ENCODE measurements around the gene TTLL11. TPM values are rescaled to one million over a fixed set of nuclear protein-coding genes. Genes with fewer than 3 reads are reported as not detected.
"Not testable (repeated sequence)": the region's sequence is repeated elsewhere in the genome, so short reads cannot be mapped to it uniquely, and the experiment has no call there.

The TTLL11 gene
- polyA plus RNA-seq, 3 donors, result 4.4 to 6.4 (median 6.1) TPM

- 36 to 54% (median 52%) methylated on average over 11 of the region's 11 CpGs for WGBS, 3 donors
- no peak overlapping the region for H3K27ac ChIP-seq (ENCODE audit: low read depth, low read length)
These were observed 1.2 kb downstream of the TTLL11 start for GRCh38 chr9:122091682-122092592.

GRCh38 chr9:122090981-122091380 is 2.1 kb downstream of the TTLL11 start:
- 47 to 91% (median 84%) methylated on average over 5 of the region's 5 CpGs for WGBS, 3 donors
- no peak overlapping the region for H3K27ac ChIP-seq (ENCODE audit: low read depth, low read length)

- 78 to 90% (median 89%) methylated on average over 9 of the region's 9 CpGs for WGBS, 3 donors
- no peak overlapping the region for H3K27ac ChIP-seq (ENCODE audit: low read depth, low read length)
These were observed 2.7 kb downstream of the TTLL11 start for GRCh38 chr9:122090287-122090883.

GRCh38 chr9:122088880-122089706 is 4.0 kb downstream of the TTLL11 start:
- H3K27ac ChIP-seq (ENCODE audit: low read depth, low read length), result no peak overlapping the region
- 37 to 80% (median 79%) methylated on average over 4 of the region's 4 CpGs for WGBS, 3 donors

- 60 to 92% (median 92%) methylated on average over 8 of the region's 8 CpGs for WGBS, 3 donors
- H3K27ac ChIP-seq (ENCODE audit: low read depth, low read length), result no peak overlapping the region
These were observed 5.5 kb downstream of the TTLL11 start for GRCh38 chr9:122087406-122088200.

GRCh38 chr9:122086873-122087272 is 6.2 kb downstream of the TTLL11 start:
- no peak overlapping the region for H3K27ac ChIP-seq (ENCODE audit: low read depth, low read length)
- WGBS, 3 donors, result 67 to 93% (median 92%) methylated on average over 1 of the region's 1 CpG

- no peak overlapping the region for H3K27ac ChIP-seq (ENCODE audit: low read depth, low read length)
- 94 to 100% (median 95%) methylated on average over 1 of the region's 1 CpG for WGBS, 3 donors
These were observed 7.8 kb downstream of the TTLL11 start for GRCh38 chr9:122085260-122085659.

GRCh38 chr9:122084026-122084675 is 9.0 kb downstream of the TTLL11 start:
- no peak overlapping the region for H3K27ac ChIP-seq (ENCODE audit: low read depth, low read length)

GRCh38 chr9:122080986-122081385 is 12.1 kb downstream of the TTLL11 start:
- H3K27ac ChIP-seq (ENCODE audit: low read depth, low read length), result no peak overlapping the region
- 48 to 87% (median 82%) methylated on average over 5 of the region's 5 CpGs for WGBS, 3 donors

More at GRCh38 chr9:122084026-122084675, 9.0 kb downstream of the TTLL11 start:
- WGBS, 3 donors, result 81 to 82% (median 82%) methylated on average over 9 of the region's 9 CpGs

- H3K27ac ChIP-seq (ENCODE audit: low read depth, low read length), result no peak overlapping the region
- WGBS, 3 donors, result 98% methylated on average over 1 of the region's 1 CpG
These were observed 14.6 kb downstream of the TTLL11 start for GRCh38 chr9:122078557-122078956.

- WGBS, 3 donors, result 95 to 97% (median 95%) methylated on average over 3 of the region's 3 CpGs
These were observed 16.3 kb downstream of the TTLL11 start for GRCh38 chr9:122076773-122077172.

GRCh38 chr9:122076117-122076516 is 17.0 kb downstream of the TTLL11 start:
- no peak overlapping the region for H3K27ac ChIP-seq (ENCODE audit: low read depth, low read length)
- 82 to 87% (median 86%) methylated on average over 4 of the region's 4 CpGs for WGBS, 3 donors

More at GRCh38 chr9:122076773-122077172, 16.3 kb downstream of the TTLL11 start:
- H3K27ac ChIP-seq (ENCODE audit: low read depth, low read length), result no peak overlapping the region

GRCh38 chr9:122075135-122076030 is 17.7 kb downstream of the TTLL11 start:
- H3K27ac ChIP-seq (ENCODE audit: low read depth, low read length), result no peak overlapping the region
- WGBS, 3 donors, result 84 to 91% (median 88%) methylated on average over 5 of the region's 5 CpGs

GRCh38 chr9:122071715-122072114 is 21.4 kb downstream of the TTLL11 start:
- H3K27ac ChIP-seq (ENCODE audit: low read depth, low read length), result no peak overlapping the region
- 93 to 98% (median 94%) methylated on average over 3 of the region's 3 CpGs for WGBS, 3 donors

GRCh38 chr9:122070728-122071515 is 22.2 kb downstream of the TTLL11 start:
- 84 to 92% (median 88%) methylated on average over 15 of the region's 15 CpGs for WGBS, 3 donors
- H3K27ac ChIP-seq (ENCODE audit: low read depth, low read length), result no peak overlapping the region

- WGBS, 3 donors, result 63 to 78% (median 66%) methylated on average over 1 of the region's 1 CpG
- not testable (repeated sequence) for H3K27ac ChIP-seq (ENCODE audit: low read depth, low read length)
These were observed 26.4 kb downstream of the TTLL11 start for GRCh38 chr9:122066680-122067079.
